ENCODE results near the gene CERKL. TPM values are rescaled to one million over a fixed set of nuclear protein-coding genes. Genes with fewer than 3 reads are reported as not detected.

The CERKL gene
- total and polyA plus RNA-seq, 2 donors from 2014 or later = 7.8 to 8.0 TPM

GRCh38 chr2:181596556-181596955, 60.3 kb downstream of the CERKL start:
- TF ChIP-seq CTCF (IDR thresholded peaks at IDR 0.05; ENCODE audit: borderline replicate concordance, extremely low read depth, insufficient read depth) = no peak
- no peaks in the 10 kb centered on the region for H3K36me3 ChIP-seq (ENCODE audit: control insufficient read depth in 2 of 3, insufficient read depth in 3 of 3, low read length in 3 of 3)
- H3K27me3 ChIP-seq (ENCODE audit: control insufficient read depth, insufficient read depth, low read length) = no peaks in the 10 kb centered on the region
- H3K9ac ChIP-seq (ENCODE audit: low read length in 3 of 3) = no peak overlapping the region
- H3K4me3 ChIP-seq (ENCODE audit: low read length in 3 of 3) = no peak overlapping the region
- H3K4me1 ChIP-seq (ENCODE audit: control insufficient read depth in 2 of 3, insufficient read depth in 2 of 3, low read depth in 1 of 3, low read length in 3 of 3) = no peaks in the 10 kb centered on the region
- no peaks in the 10 kb centered on the region for H3K9me3 ChIP-seq (ENCODE audit: control insufficient read depth in 2 of 3, insufficient read depth in 1 of 3, low read length in 3 of 3)
- FAIRE-seq (no peak), DNase-seq (no peak)
- intact Hi-C loops (cut with DNase I) = no loop called here
- H3K27ac ChIP-seq (ENCODE audit: low read depth in 2 of 2, low read length in 2 of 2) = no peak overlapping the region

- FAIRE-seq = no peak
- H3K4me1 ChIP-seq (ENCODE audit: control insufficient read depth in 2 of 3, insufficient read depth in 2 of 3, low read depth in 1 of 3, low read length in 3 of 3) = no peaks in the 10 kb centered on the region
- intact Hi-C loops (cut with DNase I) = no loop called here
- H3K27ac ChIP-seq (ENCODE audit: low read depth in 2 of 2, low read length in 2 of 2) = no peak overlapping the region
- no peak for TF ChIP-seq CTCF (IDR thresholded peaks at IDR 0.05; ENCODE audit: borderline replicate concordance, extremely low read depth, insufficient read depth)
- H3K9ac ChIP-seq (ENCODE audit: low read length in 3 of 3) = no peak overlapping the region
- no peak overlapping the region for H3K4me3 ChIP-seq (ENCODE audit: low read length in 3 of 3)
- H3K27me3 ChIP-seq (ENCODE audit: control insufficient read depth, insufficient read depth, low read length) = no peaks in the 10 kb centered on the region
- no peaks in the 10 kb centered on the region for H3K36me3 ChIP-seq (ENCODE audit: control insufficient read depth in 2 of 3, insufficient read depth in 3 of 3, low read length in 3 of 3)
- DNase-seq = no peak
- no peaks in the 10 kb centered on the region for H3K9me3 ChIP-seq (ENCODE audit: control insufficient read depth in 2 of 3, insufficient read depth in 1 of 3, low read length in 3 of 3)
These were observed 62.6 kb downstream of the CERKL start for GRCh38 chr2:181594322-181594721.

- Histone ChIP-seq H3K9ac (ENCODE audit: low read length in 3 of 3) (no peak overlapping the region), H3K4me1 (ENCODE audit: control insufficient read depth in 2 of 3, insufficient read depth in 2 of 3, low read depth in 1 of 3, low read length in 3 of 3) (peaks cover 0 to 5% (median 3%) of the 10 kb centered on the region in 3 donors), H3K4me3 (ENCODE audit: low read length in 3 of 3) (no peak overlapping the region), H3K27me3 (ENCODE audit: control insufficient read depth, insufficient read depth, low read length) (no peaks in the 10 kb centered on the region), H3K27ac (ENCODE audit: low read depth in 2 of 2, low read length in 2 of 2) (no peak overlapping the region), H3K9me3 (ENCODE audit: control insufficient read depth in 2 of 3, insufficient read depth in 1 of 3, low read length in 3 of 3) (no peaks in the 10 kb centered on the region), H3K36me3 (ENCODE audit: control insufficient read depth in 2 of 3, insufficient read depth in 3 of 3, low read length in 3 of 3) (no peaks in the 10 kb centered on the region)
- intact Hi-C loops (cut with DNase I) = no loop called here
- FAIRE-seq (no peak), DNase-seq (no peak)
- TF ChIP-seq CTCF (IDR thresholded peaks at IDR 0.05; ENCODE audit: borderline replicate concordance, extremely low read depth, insufficient read depth) = no peak
These were observed 67.1 kb downstream of the CERKL start for GRCh38 chr2:181589779-181590178.

- no peaks in the 10 kb centered on the region for H3K27me3 ChIP-seq (ENCODE audit: control insufficient read depth, insufficient read depth, low read length)
- H3K9ac ChIP-seq (ENCODE audit: low read length in 3 of 3) = no peak overlapping the region
- no peaks in the 10 kb centered on the region for H3K9me3 ChIP-seq (ENCODE audit: control insufficient read depth in 2 of 3, insufficient read depth in 1 of 3, low read length in 3 of 3)
- intact Hi-C loops (cut with DNase I) = no loop called here
- no peaks in the 10 kb centered on the region for H3K36me3 ChIP-seq (ENCODE audit: control insufficient read depth in 2 of 3, insufficient read depth in 3 of 3, low read length in 3 of 3)
- FAIRE-seq = no peak
- no peak overlapping the region for H3K4me3 ChIP-seq (ENCODE audit: low read length in 3 of 3)
- DNase-seq = no peak
- H3K4me1 ChIP-seq (ENCODE audit: control insufficient read depth in 2 of 3, insufficient read depth in 2 of 3, low read depth in 1 of 3, low read length in 3 of 3) = peaks cover 0 to 5% (median 3%) of the 10 kb centered on the region in 3 donors
- H3K27ac ChIP-seq (ENCODE audit: low read depth in 2 of 2, low read length in 2 of 2) = no peak overlapping the region
- TF ChIP-seq CTCF (IDR thresholded peaks at IDR 0.05; ENCODE audit: borderline replicate concordance, extremely low read depth, insufficient read depth) = no peak
These were observed 68.4 kb downstream of the CERKL start for GRCh38 chr2:181588546-181588945.

Data from kidney (tissue), 14 donors.